GM19193 (cell line): ENCODE results near the gene MIGA1.

Experiments
- POLR2A ChIP-seq: IDR thresholded peaks from 4 replicates; pipeline ENCODE4 v1.6.1; 2011; ENCODE audit not compliant: insufficient read depth, insufficient read length; ENCODE audit errors: extremely low read depth

The MIGA1 gene

DNA sequence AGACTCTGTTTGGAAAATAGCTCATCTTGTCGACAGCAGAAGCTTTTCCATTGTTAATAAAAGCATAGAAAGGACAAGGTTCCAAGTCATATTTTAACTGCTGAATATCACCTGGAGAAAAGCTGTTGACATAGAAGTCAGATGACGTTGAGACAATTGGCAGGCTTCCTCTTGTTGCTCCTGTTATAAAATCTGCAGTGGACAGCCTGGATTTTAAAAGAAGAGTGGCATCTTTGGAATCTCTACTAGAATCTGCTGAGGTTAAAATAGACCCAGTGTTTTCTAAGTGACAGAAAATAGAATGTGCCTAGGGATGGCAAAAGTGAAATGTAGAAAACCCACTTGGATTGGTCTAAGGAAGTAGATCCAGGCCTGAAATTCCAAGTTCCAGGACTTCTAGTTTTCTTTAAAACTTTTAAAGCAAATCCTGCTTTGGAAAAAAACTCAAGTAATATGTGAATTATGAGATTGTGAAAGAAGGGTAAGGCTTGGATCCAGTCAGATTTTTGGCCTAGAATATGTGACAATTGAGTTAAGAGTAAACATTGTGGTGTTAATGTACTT is 55.4 kb downstream of the MIGA1 start:
- no peak for TF ChIP-seq POLR2A

DNA sequence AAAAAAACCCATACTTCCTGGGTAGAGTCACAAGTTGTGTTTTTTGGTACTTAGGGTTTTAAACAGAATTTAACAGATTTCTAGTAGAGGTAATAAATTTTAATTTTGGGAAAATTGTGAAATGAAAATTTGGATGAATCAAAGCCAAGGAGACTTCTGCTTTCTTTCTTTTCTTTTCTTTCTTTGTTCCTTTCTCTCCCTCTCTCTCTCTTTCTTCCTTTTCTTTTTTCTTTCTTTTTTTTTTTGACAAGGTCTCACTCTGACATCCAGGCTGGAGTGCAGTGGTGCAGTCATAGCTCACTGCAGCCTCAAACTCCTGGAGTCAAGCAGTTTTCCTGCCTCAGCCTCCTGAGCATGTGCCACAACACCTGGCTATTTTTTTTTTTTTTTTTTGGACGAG is 62.1 kb downstream of the MIGA1 start:
- no peak for TF ChIP-seq POLR2A

DNA sequence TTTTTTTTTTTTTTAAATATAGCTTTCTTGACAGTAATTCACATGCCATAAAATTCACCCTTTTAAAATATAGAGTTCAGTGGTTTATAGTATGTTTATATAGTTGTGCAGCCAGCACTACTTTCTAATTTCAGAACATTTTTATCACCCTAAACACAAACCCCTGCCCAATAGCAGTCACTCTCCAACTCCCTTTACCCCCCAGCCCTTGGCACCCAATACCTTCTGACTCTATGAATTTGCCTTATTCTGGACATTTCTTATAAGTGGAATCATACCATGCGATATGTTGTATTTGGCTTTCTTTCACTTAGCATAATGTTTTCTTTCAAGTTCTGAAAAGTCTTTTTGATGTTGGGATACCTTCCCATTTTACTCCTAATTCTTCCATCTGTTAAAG is 66.5 kb downstream of the MIGA1 start:
- no peak for TF ChIP-seq POLR2A

DNA sequence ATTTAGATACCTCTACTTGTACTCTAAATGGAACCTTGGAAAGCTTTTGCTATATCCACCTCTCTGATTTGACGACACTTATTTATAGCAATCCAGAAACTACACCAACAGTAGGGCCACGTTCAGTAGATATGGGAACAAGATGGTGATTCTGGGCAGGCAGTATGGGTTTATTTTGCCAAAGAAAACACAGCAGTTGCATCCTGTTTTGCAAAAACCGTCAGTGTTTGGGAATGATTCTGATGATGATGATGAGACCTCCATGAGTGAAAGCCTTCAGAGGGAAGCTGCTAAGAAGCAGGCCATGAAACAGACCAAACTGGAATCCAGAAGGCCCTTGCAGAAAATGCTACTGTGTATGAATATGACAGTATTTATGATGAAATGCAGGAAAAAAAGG is 67.5 kb downstream of the MIGA1 start:
- no peak for TF ChIP-seq POLR2A

DNA sequence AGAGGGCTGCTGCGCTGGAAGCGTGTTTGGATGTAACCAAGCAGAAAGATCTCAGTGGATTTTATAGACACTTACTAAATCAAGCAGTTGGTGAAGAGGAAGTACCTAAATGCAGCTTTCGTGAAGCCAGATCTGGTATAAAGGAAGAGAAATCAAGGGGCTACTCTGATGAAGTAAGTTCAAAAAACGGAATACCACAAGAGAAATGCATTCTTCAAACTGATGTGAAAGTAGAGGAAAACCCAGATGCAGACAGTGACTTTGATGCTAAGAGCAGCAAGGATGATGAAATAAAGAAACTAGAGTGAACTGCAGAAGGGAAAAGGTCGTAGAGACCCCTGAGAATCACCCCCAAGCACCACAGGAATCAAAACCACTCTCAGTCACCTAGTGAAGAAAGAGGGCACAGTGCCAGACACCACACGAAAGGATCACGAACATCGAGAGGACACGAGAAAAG is 68.2 kb downstream of the MIGA1 start:
- no peak for TF ChIP-seq POLR2A

DNA sequence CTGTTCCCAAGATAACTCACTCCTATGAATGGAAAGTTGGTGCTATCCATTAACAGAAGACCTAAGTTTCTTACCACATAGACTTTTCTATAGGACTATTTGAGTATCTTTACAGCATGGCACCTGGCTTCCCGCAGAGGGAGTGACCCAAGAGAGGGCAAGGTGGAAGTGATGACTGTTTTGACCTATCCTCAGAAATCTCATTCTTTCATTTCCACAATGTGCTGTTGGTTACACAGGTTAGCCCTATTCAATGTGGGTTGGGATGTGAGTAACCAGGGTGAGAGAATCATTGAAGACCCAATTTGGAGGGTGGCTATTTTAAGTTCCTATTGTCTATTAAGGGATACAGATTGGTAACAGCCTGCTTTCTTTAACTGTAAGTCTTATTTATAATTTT is 70.6 kb downstream of the MIGA1 start:
- no peak for TF ChIP-seq POLR2A

DNA sequence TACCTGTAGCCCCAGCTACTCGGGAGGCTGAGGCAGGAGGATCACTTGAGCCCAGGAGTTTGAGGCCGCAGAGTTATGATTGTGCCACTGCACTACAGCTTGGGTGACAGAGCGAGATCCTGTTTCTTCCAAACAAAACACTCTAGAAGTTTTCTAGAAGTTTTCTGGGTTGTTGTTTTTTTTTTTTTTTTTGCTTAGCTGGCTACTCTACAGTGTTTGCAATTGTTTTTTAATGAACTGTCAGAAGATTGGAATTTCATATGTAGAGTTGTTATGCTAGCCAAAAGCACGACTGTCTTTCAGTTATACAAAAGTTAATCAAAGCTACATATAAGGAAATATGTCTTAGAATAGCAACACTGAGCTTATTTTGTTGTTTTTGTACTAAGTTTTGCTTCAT is 78.1 kb downstream of the MIGA1 start:
- no peak for TF ChIP-seq POLR2A

DNA sequence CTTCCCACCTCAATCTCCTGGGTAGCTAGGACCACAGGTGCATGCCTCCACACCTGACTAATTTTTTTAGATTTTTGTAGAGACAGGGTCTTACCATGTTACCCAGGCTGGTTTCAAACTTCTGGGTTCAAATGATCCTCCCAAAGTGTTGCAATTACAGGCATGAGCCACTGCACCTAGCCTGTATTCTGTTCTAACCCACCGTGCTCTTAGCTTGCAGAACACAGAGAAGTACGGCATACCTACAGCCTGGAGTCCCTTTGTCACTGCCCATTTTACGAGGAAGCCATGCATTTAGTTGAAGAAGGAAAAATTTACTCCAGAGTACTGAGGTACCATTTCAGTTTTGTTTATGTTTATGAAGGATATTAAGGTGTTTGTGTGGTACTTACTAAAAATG is 79.3 kb downstream of the MIGA1 start:
- TF ChIP-seq POLR2A: no peak

DNA sequence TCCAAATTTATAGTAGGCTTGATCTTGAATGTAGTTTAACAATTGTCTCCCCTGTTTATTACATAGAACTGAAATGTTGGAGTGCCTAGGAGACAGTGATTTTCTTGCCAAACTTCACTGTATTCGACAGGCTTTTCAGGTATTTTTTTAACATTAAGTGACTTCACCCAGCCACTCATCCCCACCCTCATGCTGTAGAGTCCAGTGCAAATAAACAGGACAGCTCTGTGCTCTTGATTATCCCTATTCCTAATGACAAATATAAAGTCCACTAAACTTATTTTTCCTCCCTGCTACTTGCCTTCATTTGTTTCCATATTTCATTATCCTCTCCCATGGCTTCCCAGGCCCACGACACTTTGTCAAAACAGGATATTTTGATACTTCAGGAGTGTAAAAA is 79.8 kb downstream of the MIGA1 start:
- no peak for TF ChIP-seq POLR2A

DNA sequence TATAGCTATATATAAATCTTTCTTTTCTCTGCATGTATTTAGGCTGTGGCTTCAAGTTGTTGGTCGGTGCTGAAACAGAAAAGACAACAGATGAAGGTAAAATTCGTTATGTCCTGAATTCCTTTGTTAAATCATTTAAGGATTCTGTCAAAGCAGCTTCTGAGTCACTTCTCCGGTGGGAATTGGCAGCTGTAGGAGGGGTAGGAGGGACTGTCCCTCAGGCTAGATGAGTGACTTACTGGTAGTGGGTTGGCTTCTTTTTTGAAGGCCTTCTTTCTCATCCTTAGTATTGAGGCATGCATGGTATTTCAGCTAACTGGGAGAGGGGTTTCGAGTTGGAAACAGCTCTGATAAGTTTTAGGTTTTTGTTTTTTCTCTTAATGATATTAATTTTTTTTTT is 86.8 kb downstream of the MIGA1 start:
- no peak for TF ChIP-seq POLR2A

DNA sequence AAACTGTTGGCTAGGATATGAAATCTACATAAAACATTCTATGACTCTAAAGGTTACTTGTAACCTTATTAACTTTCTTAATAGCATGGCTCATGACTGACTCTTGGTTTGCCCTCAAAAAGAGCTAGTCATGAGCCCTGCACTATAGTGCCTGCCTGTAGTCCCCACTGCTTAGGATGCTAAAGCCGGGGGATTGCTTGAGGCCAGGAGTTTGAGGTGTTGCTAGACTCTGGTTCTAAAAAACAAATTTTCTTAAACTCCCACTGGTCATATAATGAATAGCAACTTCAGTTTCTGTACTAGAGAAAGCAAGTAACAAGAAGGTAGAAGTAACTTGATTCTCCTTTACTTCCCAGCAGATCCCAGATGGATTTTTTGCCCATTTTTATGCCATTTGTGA is 93.2 kb downstream of the MIGA1 start:
- TF ChIP-seq POLR2A: no peak

DNA sequence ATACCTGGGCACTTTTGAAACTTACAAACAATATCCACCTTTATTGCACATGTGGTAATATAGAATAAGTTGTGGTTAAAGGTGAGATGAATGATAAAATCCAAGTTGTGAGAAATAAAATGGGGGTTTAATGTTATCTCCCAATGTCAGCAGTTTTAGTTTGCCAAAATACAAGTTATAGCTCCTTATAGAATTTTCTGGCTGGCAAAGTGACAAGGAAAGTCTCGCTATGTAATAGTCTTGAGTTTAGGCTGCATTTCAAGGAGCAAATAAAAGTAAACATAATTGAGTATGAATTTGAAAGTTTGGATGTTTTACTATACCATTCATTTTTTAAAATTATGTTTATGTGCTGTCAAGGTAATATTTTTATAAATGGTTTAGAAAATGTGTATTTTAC is 94.0 kb downstream of the MIGA1 start:
- TF ChIP-seq POLR2A: no peak

DNA sequence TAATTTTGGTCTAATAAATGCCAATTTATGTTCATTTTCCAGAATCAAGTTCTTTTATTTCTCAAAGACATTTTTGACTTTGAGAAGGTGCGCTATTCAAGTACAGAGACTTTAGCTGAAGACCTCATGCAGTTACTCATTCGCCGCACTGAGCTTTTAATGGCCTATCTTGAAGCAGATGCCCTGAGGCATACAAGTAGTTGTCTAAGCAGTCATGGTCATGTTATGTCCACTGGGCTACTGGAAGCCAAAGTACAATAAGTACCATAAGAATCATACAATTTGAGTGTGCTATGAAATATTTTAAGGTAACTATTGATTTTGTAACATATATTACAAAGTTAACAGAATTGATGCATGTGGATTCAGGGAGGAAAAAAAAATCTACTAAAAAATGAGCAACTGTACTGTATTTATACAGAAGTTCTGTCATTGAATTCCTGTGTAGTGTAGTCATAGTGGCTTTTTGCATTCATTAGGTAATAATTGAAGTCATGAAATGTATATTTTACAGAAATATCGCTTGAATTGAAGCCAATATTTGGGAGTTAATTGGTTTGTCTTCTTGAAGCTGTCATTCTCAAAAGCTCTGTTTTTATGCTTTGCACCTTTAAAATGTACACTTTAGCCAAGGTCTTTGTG is 95.5 kb downstream of the MIGA1 start:
- TF ChIP-seq POLR2A: no peak

DNA sequence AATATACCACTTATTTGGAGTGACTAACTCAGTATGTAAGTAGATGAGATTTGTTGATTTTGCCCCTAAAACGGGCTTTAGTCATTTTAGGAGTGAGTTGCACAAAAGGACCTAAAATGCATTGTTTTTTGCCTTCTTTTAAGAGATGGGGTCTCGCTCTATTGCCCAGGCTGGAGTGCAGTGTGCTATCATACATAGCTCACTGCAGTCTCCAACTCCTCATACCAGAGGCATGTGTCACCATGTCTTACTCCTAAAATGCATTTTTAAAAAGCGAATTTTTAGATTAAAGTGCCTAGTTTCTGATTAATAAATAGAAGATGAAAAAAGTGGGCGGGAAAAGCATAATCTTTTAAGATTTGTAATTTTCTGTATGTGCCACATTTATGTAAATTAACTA is 97.4 kb downstream of the MIGA1 start:
- no peak for TF ChIP-seq POLR2A

DNA sequence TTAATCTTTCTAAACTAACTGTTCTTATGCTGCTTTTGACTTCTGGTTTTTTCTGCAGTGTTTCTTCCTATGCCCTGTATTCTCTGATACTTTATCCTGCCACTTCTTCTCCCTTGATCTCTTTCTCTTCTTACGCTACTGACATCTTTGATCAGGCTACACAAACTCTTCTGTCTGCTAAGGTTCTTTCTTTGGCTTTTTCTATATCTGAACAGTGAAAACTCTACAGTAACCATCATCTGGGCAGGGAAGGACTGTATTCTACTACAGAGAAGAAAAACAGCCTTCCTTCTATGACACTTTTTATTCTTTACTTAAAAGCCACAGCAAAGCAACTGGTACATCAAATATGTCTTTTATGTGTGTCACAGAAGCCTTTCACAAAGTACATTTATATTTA is 101.6 kb downstream of the MIGA1 start:
- TF ChIP-seq POLR2A: no peak

DNA sequence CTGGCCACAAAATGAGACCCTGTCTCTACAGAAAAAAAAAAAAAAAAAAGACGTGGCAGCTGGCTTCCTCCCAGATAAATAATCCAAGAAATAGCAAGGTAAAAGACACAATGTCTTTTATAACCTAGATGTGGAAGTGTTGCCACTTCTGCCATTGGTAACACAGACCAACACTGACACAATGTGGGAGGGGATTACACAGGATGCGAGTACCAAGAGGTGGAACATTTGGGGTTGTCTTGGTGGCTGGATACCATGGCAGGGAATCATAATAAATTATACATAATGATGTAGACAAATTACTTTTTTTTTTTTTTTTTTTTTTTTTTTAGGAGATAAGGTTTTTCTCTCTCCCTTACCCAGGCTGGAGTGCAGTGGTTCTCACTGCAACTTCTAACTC is 103.0 kb downstream of the MIGA1 start:
- no peak for TF ChIP-seq POLR2A
